GM12875 (cell line): ENCODE data around the gene SIAH1.
"Not testable (repeated sequence)": the region's sequence is repeated elsewhere in the genome, so short reads cannot be mapped to it uniquely, and the experiment has no call there.

ENCODE experiments used
- H3K4me3 ChIP-seq: one replicate; pipeline ENCODE4 v1.5.1; 2011; ENCODE audit warnings: low read depth, low read length, control low read depth
- CTCF ChIP-seq: IDR thresholded peaks from 2 replicates; pipeline ENCODE4 v1.5.1; 2011; ENCODE audit warnings: low read depth, mild to moderate bottlenecking, control low read depth, inconsistent platforms, low read length, moderate library complexity, borderline replicate concordance; ENCODE audit not compliant: insufficient read depth

Gene SIAH1

GRCh38 chr16:48326915-48327314 is 58.3 kb downstream of the SIAH1 start:
- no peak overlapping the region for H3K4me3 ChIP-seq
- TF ChIP-seq CTCF = no peak

- no peak overlapping the region for H3K4me3 ChIP-seq
- no peak for TF ChIP-seq CTCF
Observed at GRCh38 chr16:48323783-48324775, 61.1 kb downstream of the SIAH1 start.

- no peak for TF ChIP-seq CTCF
- H3K4me3 ChIP-seq = no peak overlapping the region
Observed at GRCh38 chr16:48321317-48322036, 63.7 kb downstream of the SIAH1 start.

GRCh38 chr16:48318630-48319029 is 66.6 kb downstream of the SIAH1 start:
- TF ChIP-seq CTCF = no peak
- no peak overlapping the region for H3K4me3 ChIP-seq

GRCh38 chr16:48317614-48318315 is 67.4 kb downstream of the SIAH1 start:
- no peak for TF ChIP-seq CTCF

GRCh38 chr16:48317026-48317425 is 68.2 kb downstream of the SIAH1 start:
- no peak for TF ChIP-seq CTCF
- H3K4me3 ChIP-seq = no peak overlapping the region

More at GRCh38 chr16:48317614-48318315, 67.4 kb downstream of the SIAH1 start:
- no peak overlapping the region for H3K4me3 ChIP-seq

GRCh38 chr16:48313905-48314304 is 71.3 kb downstream of the SIAH1 start:
- not testable (repeated sequence) for H3K4me3 ChIP-seq
